AML-193 (cell line): ENCODE measurements around the gene IFITM5.

Source experiments
- DNase-seq, 2 experiments: peaks; one replicate each; lab custom pipeline; 2025; lab: John Stamatoyannopoulos, UW

Gene IFITM5

GRCh38 chr11:283405-284104 is 15.8 kb downstream of the IFITM5 start:
- no peak for DNase-seq

- DNase-seq, result no peak
These were observed 16.5 kb downstream of the IFITM5 start for GRCh38 chr11:282630-283360.

GRCh38 chr11:282171-282570 is 17.2 kb downstream of the IFITM5 start:
- no peak for DNase-seq

- no peak for DNase-seq
These were observed 17.7 kb downstream of the IFITM5 start for GRCh38 chr11:281486-282161.

GRCh38 chr11:280706-281485 is 18.4 kb downstream of the IFITM5 start:
- DNase-seq, result no peak

- DNase-seq, result no peak
These were observed 19.2 kb downstream of the IFITM5 start for GRCh38 chr11:279966-280705.

- DNase-seq, result no peak
These were observed 20.0 kb downstream of the IFITM5 start for GRCh38 chr11:279040-279965.

- DNase-seq, result no peak
These were observed 21.1 kb downstream of the IFITM5 start, which contains the start of gene NLRP6 for GRCh38 chr11:278001-278951. Gene NLRP6 (plus strand): TSS chr11:278407. CDS start chr11:278570, 163 bp downstream.

GRCh38 chr11:276219-276618 is 23.1 kb downstream of the IFITM5 start:
- no peak for DNase-seq

- no peak for DNase-seq
These were observed 26.5 kb downstream of the IFITM5 start for GRCh38 chr11:272931-273198.

- DNase-seq, result no peak
These were observed 27.0 kb downstream of the IFITM5 start for GRCh38 chr11:272195-272930.

GRCh38 chr11:271319-271715 is 28.0 kb downstream of the IFITM5 start:
- no peak for DNase-seq

- no peak for DNase-seq
These were observed 28.6 kb downstream of the IFITM5 start for GRCh38 chr11:270451-271318.

- peak; percentile 84 to 88 for DNase-seq
These were observed 30.0 kb downstream of the IFITM5 start for GRCh38 chr11:269146-269890.

GRCh38 chr11:268716-269145 is 30.6 kb downstream of the IFITM5 start:
- DNase-seq, result peak; percentile 72 to 74

GRCh38 chr11:267491-267994 is 31.8 kb downstream of the IFITM5 start:
- peak; percentile 50 to 53 for DNase-seq
